ENCODE measurements around the gene EPHA7.
A peak's percentile ranks its signal among the peaks of the same experiment; 100 is the strongest.

The EPHA7 gene

DNA sequence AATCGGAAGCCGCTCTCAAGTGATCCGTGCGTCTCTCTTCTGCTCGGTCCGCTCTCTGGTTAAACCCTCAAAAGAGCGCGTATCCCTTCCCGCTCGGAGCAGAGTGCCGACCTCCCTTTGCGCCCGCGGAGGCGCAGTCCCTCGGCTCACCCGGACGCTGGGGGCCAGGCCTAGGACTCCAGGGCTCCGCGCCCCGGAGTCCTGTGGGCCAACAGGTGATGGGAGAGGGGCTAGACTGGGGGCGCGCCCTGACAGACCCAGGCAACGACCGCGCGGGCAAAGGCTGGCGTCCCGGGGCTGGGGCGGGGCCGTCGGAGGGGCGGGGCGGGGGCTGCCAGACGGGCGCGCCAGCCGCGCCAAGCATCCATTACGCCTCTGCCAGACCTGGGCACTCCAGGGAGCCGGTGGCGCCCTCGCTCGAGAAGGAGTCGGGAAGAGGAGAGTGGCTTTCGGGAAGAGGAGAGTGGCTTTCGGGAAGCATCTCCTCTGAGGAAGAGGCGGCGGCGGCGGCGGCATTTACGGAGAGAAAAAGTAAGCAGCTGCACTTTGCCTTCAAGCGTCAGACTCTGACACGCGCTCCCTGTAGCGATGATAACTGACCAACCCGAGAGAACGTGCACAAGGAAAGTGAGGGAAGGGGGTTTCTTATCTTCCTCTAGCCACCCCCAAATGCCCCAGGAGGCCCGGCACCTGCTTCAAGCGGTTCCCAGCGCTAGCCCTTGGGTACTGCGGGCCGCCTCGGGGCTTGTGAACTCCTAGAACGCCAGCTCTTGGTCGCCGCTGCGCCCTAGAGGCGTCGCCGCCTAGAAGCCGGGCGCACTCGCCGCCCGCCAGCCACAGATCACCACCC lies 2.6 kb downstream of the EPHA7 start (continued):
- TF ChIP-seq, protein P1, sequence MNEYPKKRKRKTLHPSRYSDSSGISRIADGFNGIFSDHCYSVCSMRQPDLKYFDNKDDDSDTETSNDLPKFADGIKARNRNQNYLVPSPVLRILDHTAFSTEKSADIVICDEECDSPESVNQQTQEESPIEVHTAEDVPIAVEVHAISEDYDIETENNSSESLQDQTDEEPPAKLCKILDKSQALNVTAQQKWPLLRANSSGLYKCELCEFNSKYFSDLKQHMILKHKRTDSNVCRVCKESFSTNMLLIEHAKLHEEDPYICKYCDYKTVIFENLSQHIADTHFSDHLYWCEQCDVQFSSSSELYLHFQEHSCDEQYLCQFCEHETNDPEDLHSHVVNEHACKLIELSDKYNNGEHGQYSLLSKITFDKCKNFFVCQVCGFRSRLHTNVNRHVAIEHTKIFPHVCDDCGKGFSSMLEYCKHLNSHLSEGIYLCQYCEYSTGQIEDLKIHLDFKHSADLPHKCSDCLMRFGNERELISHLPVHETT (tag by site-specific recombination; IDR thresholded peaks at IDR 0.05), result no peak
- TF ChIP-seq ZNF239 (tag by site-specific recombination; IDR thresholded peaks at IDR 0.05) (no peak), ZBTB48 (tag by site-specific recombination; IDR thresholded peaks at IDR 0.05) (peak; percentile 49; the same call in 1 of the 2 replicates), ZNF37A (tag by site-specific recombination; IDR thresholded peaks at IDR 0.05) (no peak), ZNF510 (tag by site-specific recombination; IDR thresholded peaks at IDR 0.05; ENCODE audit: insufficient replicate concordance) (no peak), KLF9 (tag by site-specific recombination; IDR thresholded peaks at IDR 0.05; ENCODE audit: low read depth) (peak; percentile 76), ZNF548 (tag by site-specific recombination; IDR thresholded peaks at IDR 0.05) (no peak), ZNF664 (tag by site-specific recombination; IDR thresholded peaks at IDR 0.05) (no peak), ZNF791 (tag by site-specific recombination; IDR thresholded peaks at IDR 0.05) (no peak), ZFP69B (tag by site-specific recombination; IDR thresholded peaks at IDR 0.05) (no peak), ZNF560 (tag by site-specific recombination; IDR thresholded peaks at IDR 0.05; ENCODE audit: borderline replicate concordance) (no peak), ZNF629 (tag by site-specific recombination; IDR thresholded peaks at IDR 0.05) (0 out of 2 replicates have a peak, but pooled peaks have one; percentile 26), BCL11B (tag by site-specific recombination; IDR thresholded peaks at IDR 0.05; ENCODE audit: low read depth) (no peak), KLF8 (tag by site-specific recombination; IDR thresholded peaks at IDR 0.05) (peak; percentile 71; the same call in 1 of the 2 replicates), KLF16 (tag by site-specific recombination; IDR thresholded peaks at IDR 0.05) (peak; percentile 16; the same call in 1 of the 2 replicates), ZNF394 (tag by site-specific recombination; IDR thresholded peaks at IDR 0.05; ENCODE audit: borderline replicate concordance) (peak; percentile 24; the same call in 1 of the 2 replicates), PRDM1 (tag by site-specific recombination; IDR thresholded peaks at IDR 0.05) (peak; percentile 93), BCL11A (tag by site-specific recombination; IDR thresholded peaks at IDR 0.05; ENCODE audit: low read depth) (no peak), ZFP3 (tag by site-specific recombination; IDR thresholded peaks at IDR 0.05; ENCODE audit: low read depth) (0 out of 2 replicates have a peak, but pooled peaks have one; percentile 13), ZNF610 (tag by site-specific recombination; IDR thresholded peaks at IDR 0.05; ENCODE audit: borderline replicate concordance) (no peak), ZBTB17 (tag by site-specific recombination; IDR thresholded peaks at IDR 0.05) (peak; percentile 92)
- TF ChIP-seq, protein P2, sequence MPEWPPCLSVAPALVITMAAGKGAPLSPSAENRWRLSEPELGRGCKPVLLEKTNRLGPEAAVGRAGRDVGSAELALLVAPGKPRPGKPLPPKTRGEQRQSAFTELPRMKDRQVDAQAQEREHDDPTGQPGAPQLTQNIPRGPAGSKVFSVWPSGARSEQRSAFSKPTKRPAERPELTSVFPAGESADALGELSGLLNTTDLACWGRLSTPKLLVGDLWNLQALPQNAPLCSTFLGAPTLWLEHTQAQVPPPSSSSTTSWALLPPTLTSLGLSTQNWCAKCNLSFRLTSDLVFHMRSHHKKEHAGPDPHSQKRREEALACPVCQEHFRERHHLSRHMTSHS (tag by site-specific recombination; IDR thresholded peaks at IDR 0.05), result no peak
- TF ChIP-seq, protein P3, sequence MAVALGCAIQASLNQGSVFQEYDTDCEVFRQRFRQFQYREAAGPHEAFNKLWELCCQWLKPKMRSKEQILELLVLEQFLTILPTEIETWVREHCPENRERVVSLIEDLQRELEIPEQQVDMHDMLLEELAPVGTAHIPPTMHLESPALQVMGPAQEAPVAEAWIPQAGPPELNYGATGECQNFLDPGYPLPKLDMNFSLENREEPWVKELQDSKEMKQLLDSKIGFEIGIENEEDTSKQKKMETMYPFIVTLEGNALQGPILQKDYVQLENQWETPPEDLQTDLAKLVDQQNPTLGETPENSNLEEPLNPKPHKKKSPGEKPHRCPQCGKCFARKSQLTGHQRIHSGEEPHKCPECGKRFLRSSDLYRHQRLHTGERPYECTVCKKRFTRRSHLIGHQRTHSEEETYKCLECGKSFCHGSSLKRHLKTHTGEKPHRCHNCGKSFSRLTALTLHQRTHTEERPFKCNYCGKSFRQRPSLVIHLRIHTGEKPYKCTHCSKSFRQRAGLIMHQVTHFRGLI (tag by site-specific recombination; IDR thresholded peaks at IDR 0.05), result no peak
- TF ChIP-seq, protein P4, sequence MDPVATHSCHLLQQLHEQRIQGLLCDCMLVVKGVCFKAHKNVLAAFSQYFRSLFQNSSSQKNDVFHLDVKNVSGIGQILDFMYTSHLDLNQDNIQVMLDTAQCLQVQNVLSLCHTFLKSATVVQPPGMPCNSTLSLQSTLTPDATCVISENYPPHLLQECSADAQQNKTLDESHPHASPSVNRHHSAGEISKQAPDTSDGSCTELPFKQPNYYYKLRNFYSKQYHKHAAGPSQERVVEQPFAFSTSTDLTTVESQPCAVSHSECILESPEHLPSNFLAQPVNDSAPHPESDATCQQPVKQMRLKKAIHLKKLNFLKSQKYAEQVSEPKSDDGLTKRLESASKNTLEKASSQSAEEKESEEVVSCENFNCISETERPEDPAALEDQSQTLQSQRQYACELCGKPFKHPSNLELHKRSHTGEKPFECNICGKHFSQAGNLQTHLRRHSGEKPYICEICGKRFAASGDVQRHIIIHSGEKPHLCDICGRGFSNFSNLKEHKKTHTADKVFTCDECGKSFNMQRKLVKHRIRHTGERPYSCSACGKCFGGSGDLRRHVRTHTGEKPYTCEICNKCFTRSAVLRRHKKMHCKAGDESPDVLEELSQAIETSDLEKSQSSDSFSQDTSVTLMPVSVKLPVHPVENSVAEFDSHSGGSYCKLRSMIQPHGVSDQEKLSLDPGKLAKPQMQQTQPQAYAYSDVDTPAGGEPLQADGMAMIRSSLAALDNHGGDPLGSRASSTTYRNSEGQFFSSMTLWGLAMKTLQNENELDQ (tag by site-specific recombination; IDR thresholded peaks at IDR 0.05; ENCODE audit: low read depth), result no peak
- TF ChIP-seq, protein P5, sequence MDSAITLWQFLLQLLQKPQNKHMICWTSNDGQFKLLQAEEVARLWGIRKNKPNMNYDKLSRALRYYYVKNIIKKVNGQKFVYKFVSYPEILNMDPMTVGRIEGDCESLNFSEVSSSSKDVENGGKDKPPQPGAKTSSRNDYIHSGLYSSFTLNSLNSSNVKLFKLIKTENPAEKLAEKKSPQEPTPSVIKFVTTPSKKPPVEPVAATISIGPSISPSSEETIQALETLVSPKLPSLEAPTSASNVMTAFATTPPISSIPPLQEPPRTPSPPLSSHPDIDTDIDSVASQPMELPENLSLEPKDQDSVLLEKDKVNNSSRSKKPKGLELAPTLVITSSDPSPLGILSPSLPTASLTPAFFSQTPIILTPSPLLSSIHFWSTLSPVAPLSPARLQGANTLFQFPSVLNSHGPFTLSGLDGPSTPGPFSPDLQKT (IDR thresholded peaks at IDR 0.05; ENCODE audit: borderline replicate concordance, low read depth, low read length), result no peak
- TF ChIP-seq, protein P6, sequence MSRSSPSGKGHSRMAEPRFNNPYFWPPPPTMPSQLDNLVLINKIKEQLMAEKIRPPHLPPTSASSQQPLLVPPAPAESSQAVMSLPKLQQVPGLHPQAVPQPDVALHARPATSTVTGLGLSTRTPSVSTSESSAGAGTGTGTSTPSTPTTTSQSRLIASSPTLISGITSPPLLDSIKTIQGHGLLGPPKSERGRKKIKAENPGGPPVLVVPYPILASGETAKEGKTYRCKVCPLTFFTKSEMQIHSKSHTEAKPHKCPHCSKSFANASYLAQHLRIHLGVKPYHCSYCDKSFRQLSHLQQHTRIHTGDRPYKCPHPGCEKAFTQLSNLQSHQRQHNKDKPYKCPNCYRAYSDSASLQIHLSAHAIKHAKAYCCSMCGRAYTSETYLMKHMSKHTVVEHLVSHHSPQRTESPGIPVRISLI (tag by site-specific recombination; IDR thresholded peaks at IDR 0.05), result no peak
- TF ChIP-seq, protein P7, sequence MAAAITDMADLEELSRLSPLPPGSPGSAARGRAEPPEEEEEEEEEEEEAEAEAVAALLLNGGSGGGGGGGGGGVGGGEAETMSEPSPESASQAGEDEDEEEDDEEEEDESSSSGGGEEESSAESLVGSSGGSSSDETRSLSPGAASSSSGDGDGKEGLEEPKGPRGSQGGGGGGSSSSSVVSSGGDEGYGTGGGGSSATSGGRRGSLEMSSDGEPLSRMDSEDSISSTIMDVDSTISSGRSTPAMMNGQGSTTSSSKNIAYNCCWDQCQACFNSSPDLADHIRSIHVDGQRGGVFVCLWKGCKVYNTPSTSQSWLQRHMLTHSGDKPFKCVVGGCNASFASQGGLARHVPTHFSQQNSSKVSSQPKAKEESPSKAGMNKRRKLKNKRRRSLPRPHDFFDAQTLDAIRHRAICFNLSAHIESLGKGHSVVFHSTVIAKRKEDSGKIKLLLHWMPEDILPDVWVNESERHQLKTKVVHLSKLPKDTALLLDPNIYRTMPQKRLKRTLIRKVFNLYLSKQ (tag by site-specific recombination; IDR thresholded peaks at IDR 0.05; ENCODE audit: borderline replicate concordance), result no peak
